DMS 273 treated with DMSO at 0.1 percent for 48 hours (cell line): ENCODE results near the gene TBC1D7.
"Not testable (repeated sequence)": the region's sequence is repeated elsewhere in the genome, so short reads cannot be mapped to it uniquely, and the experiment has no call there.

ENCODE experiments used
- DNase-seq: peaks from one replicate; lab custom pipeline; 2025; lab: John Stamatoyannopoulos, UW

The TBC1D7 gene

GRCh38 chr6:13355999-13356785 lies 27.9 kb upstream of the TBC1D7 start:
- no peak for DNase-seq

- peak; percentile 9 for DNase-seq
Observed at GRCh38 chr6:13355043-13355945, 27.0 kb upstream of the TBC1D7 start.

GRCh38 chr6:13354331-13355042 lies 26.1 kb upstream of the TBC1D7 start:
- no peak for DNase-seq

GRCh38 chr6:13352165-13352564 lies 23.8 kb upstream of the TBC1D7 start:
- DNase-seq, result no peak

GRCh38 chr6:13351271-13351670 lies 22.9 kb upstream of the TBC1D7 start:
- DNase-seq, result no peak

GRCh38 chr6:13349811-13350506 lies 21.6 kb upstream of the TBC1D7 start:
- DNase-seq, result no peak

- no peak for DNase-seq
Observed at GRCh38 chr6:13348334-13349113, 20.2 kb upstream of the TBC1D7 start.

- DNase-seq, result no peak
Observed at GRCh38 chr6:13346245-13346644, 17.9 kb upstream of the TBC1D7 start.

- no peak for DNase-seq
Observed at GRCh38 chr6:13342414-13343019, 14.2 kb upstream of the TBC1D7 start.

- no peak for DNase-seq
Observed at GRCh38 chr6:13339863-13340630, 11.7 kb upstream of the TBC1D7 start.

GRCh38 chr6:13338038-13338437 lies 9.7 kb upstream of the TBC1D7 start:
- DNase-seq, result no peak

GRCh38 chr6:13336553-13336952 lies 8.2 kb upstream of the TBC1D7 start:
- DNase-seq, result peak; percentile 68

GRCh38 chr6:13334953-13335352 lies 6.6 kb upstream of the TBC1D7 start:
- DNase-seq, result no peak

- no peak for DNase-seq
Observed at GRCh38 chr6:13332349-13332706, 4.0 kb upstream of the TBC1D7 start.

GRCh38 chr6:13331516-13332348 lies 3.4 kb upstream of the TBC1D7 start:
- peak; percentile 8 for DNase-seq

- DNase-seq, result no peak
Observed at GRCh38 chr6:13328875-13329183, 492 bp upstream of the TBC1D7 start.

- DNase-seq, result no peak
Observed at GRCh38 chr6:13327691-13328075, 654 bp downstream of the TBC1D7 start.

GRCh38 chr6:13326031-13326586 lies 2.2 kb downstream of the TBC1D7 start:
- not testable (repeated sequence) for DNase-seq
